PC-9 (cell line): ENCODE data around the gene CXCL8. TPM values are rescaled to one million over a fixed set of nuclear protein-coding genes. Genes with fewer than 3 reads are reported as not detected.
A peak's percentile ranks its signal among the peaks of the same experiment; 100 is the strongest.

Experiments used
- BruUV-seq: library from RNA; stranded (reverse); fragments of 400-500 nt; replicated peaks from 2 replicates; lab custom pipeline; 2021; lab: Mats Ljungman, UMichigan
- CTCF ChIA-PET: fragments of 300-600 bp; sonication (Branson Sonifier 250); formaldehyde crosslinking; loops from one replicate; lab custom pipeline; 2022; ENCODE audit warnings: antibody characterized with exemption; lab: Charles Lee
- POLR2A ChIA-PET: fragments of 300-600 bp; sonication (Branson Sonifier 250); formaldehyde crosslinking; loops from one replicate; lab custom pipeline; 2022; ENCODE audit warnings: antibody characterized with exemption; ENCODE audit not compliant: unreplicated experiment; lab: Charles Lee
- DNase-seq, 2 experiments: peaks; one replicate each; pipeline versions ENCODE4 v3.0.0 to v3.0.0-alpha.2; 2015 to 2022; ENCODE audit warnings: mixed read lengths in 1 of 2
- H2AFZ ChIP-seq: fragments of 200-600 bp; sonication (generic); 2 replicates; pipeline ENCODE4 v1.8.1; 2017; ENCODE audit warnings: antibody characterized with exemption
- H3F3A ChIP-seq: fragments of 200-600 bp; sonication (generic); 2 replicates; pipeline ENCODE4 v1.8.1; 2017; ENCODE audit warnings: antibody characterized with exemption, mild to moderate bottlenecking, low read depth; ENCODE audit not compliant: insufficient read depth
- H3K27ac ChIP-seq: fragments of 200-600 bp; sonication (generic); 2 replicates; pipeline ENCODE4 v1.6.1; 2016; ENCODE audit warnings: mixed run types
- H3K27me3 ChIP-seq: fragments of 200-600 bp; sonication (generic); 2 replicates; pipeline ENCODE4 v1.6.1; 2016; ENCODE audit warnings: low read depth, mixed run types; ENCODE audit not compliant: insufficient read depth
- H3K36me3 ChIP-seq: fragments of 200-600 bp; sonication (generic); 2 replicates; pipeline ENCODE4 v1.6.1; 2016; ENCODE audit warnings: low read depth, mixed run types
- H3K4me1 ChIP-seq: fragments of 200-600 bp; sonication (generic); replicated peaks from 2 replicates; pipeline ENCODE4 v1.6.1; 2016; ENCODE audit warnings: mixed run types; ENCODE audit not compliant: insufficient read depth
- H3K4me2 ChIP-seq: fragments of 200-600 bp; sonication (generic); 2 replicates; pipeline ENCODE4 v1.6.1; 2017; ENCODE audit warnings: mixed run types
- H3K4me3 ChIP-seq: fragments of 200-600 bp; sonication (generic); 2 replicates; pipeline ENCODE4 v1.6.1; 2016; ENCODE audit warnings: mixed run types
- H3K79me2 ChIP-seq: fragments of 200-600 bp; sonication (generic); 2 replicates; pipeline ENCODE4 v1.6.1; 2017; ENCODE audit warnings: low read depth, mixed run types
- H3K9me2 ChIP-seq: fragments of 200-600 bp; sonication (generic); 2 replicates; pipeline ENCODE4 v1.8.1; 2017; ENCODE audit warnings: mild to moderate bottlenecking; ENCODE audit not compliant: insufficient read depth
- H3K9me3 ChIP-seq: fragments of 200-600 bp; sonication (generic); 2 replicates; pipeline ENCODE4 v1.8.1; 2016; ENCODE audit warnings: low read depth; ENCODE audit not compliant: insufficient read depth
- H4K20me1 ChIP-seq: fragments of 200-600 bp; sonication (generic); 2 replicates; pipeline ENCODE4 v1.8.1; 2017; ENCODE audit not compliant: insufficient read depth
- CTCF ChIP-seq: fragments of 200-600 bp; sonication (generic); conservative IDR thresholded peaks from 2 replicates; pipeline ENCODE4 v1.6.1; 2017; ENCODE audit warnings: mixed run types, antibody characterized with exemption, mild to moderate bottlenecking, moderate library complexity
- EZH2 ChIP-seq: fragments of 200-600 bp; sonication (generic); IDR thresholded peaks from 2 replicates; pipeline ENCODE4 v1.8.0; 2017; ENCODE audit warnings: antibody characterized with exemption, low read depth
- intact Hi-C: fragments of 100-400 bp; cut with micrococcal nuclease; formaldehyde crosslinking; loops from one replicate; pipeline ENCODE4 v1.10.0; 2022; ENCODE audit not compliant: unreplicated experiment
- total RNA-seq: library from RNA; stranded (reverse); gene quantifications from 2 replicates; pipeline ENCODE4 v1.2.3, GENCODE V29; 2021

The CXCL8 gene
- total RNA-seq, 1 experiment from 2014 or later = 0.35 TPM

- peaks cover 15% of the 10 kb centered on the region for H3K4me1 ChIP-seq
- no TSS peak for BruUV-seq
- H3K27ac ChIP-seq = peak overlapping the region; percentile 60
- POLR2A ChIA-PET = no interaction called here
- no peaks in the 10 kb centered on the region for H3K79me2 ChIP-seq
- H2AFZ ChIP-seq = no peak overlapping the region
- DNase-seq = peak; percentile 25 to 71
- H3K9me3 ChIP-seq = no peaks in the 10 kb centered on the region
- H3K9me2 ChIP-seq = no peaks in the 10 kb centered on the region
- H3K27me3 ChIP-seq = no peaks in the 10 kb centered on the region
- H3K4me3 ChIP-seq = no peak overlapping the region
- H3K36me3 ChIP-seq = no peaks in the 10 kb centered on the region
- intact Hi-C loops = loop anchor here (5.0 to 10.0 kb wide), 3 partner anchors 136 to 381 kb away; no protein-coding TSS in a partner anchor
- H3K4me2 ChIP-seq = no peak overlapping the region
- CTCF ChIA-PET = no interaction called here
- no peaks in the 10 kb centered on the region for H3F3A ChIP-seq
- H4K20me1 ChIP-seq = no peaks in the 10 kb centered on the region
- TF ChIP-seq EZH2 (no peak), CTCF (no peak)
Measured at GRCh38 chr4:73725985-73726384, 14.4 kb upstream of the CXCL8 start.

- DNase-seq = peak in 1 of 2 experiments; percentile 79
- H2AFZ ChIP-seq = no peak overlapping the region
- no peak for TF ChIP-seq CTCF
- no peak for TF ChIP-seq EZH2
- H3K9me3 ChIP-seq = no peaks in the 10 kb centered on the region
- no TSS peak for BruUV-seq
- intact Hi-C loops = loop anchor here (1.0 to 10.0 kb wide), 6 partner anchors 23 to 380 kb away; no protein-coding TSS in a partner anchor
- peaks cover 15% of the 10 kb centered on the region for H3K4me1 ChIP-seq
- CTCF ChIA-PET = interaction anchor here (0.6 to 0.7 kb wide), 5 partner anchors 13 to 616 kb away, joined by 3 read pairs; partner anchors contain the start of gene CXCL8
- no peaks in the 10 kb centered on the region for H3K9me2 ChIP-seq
- no peaks in the 10 kb centered on the region for H3K79me2 ChIP-seq
- POLR2A ChIA-PET = no interaction called here
- no peak overlapping the region for H3K4me2 ChIP-seq
- no peaks in the 10 kb centered on the region for H3K36me3 ChIP-seq
- H4K20me1 ChIP-seq = no peaks in the 10 kb centered on the region
- H3K27me3 ChIP-seq = no peaks in the 10 kb centered on the region
- no peak overlapping the region for H3K4me3 ChIP-seq
- no peak overlapping the region for H3K27ac ChIP-seq
- no peaks in the 10 kb centered on the region for H3F3A ChIP-seq
Measured at GRCh38 chr4:73727685-73728084, 12.7 kb upstream of the CXCL8 start.

GRCh38 chr4:73728091-73728741 lies 12.2 kb upstream of the CXCL8 start:
- no peaks in the 10 kb centered on the region for H3K9me3 ChIP-seq
- H3K9me2 ChIP-seq = no peaks in the 10 kb centered on the region
- H3K4me3 ChIP-seq = no peak overlapping the region
- H3K27me3 ChIP-seq = no peaks in the 10 kb centered on the region
- DNase-seq = no peak
- intact Hi-C loops = loop anchor here (2.0 to 10.0 kb wide), 4 partner anchors 65 to 379 kb away; no protein-coding TSS in a partner anchor
- ChIA-PET CTCF (interaction anchor here (0.6 to 0.7 kb wide), 4 partner anchors 12 to 407 kb away, joined by 3 read pairs; partner anchors contain the start of gene CXCL8), POLR2A (no interaction called here)
- H3K36me3 ChIP-seq = no peaks in the 10 kb centered on the region
- peaks cover 15% of the 10 kb centered on the region for H3K4me1 ChIP-seq
- no TSS peak for BruUV-seq
- H3K79me2 ChIP-seq = no peaks in the 10 kb centered on the region
- no peaks in the 10 kb centered on the region for H4K20me1 ChIP-seq
- no peak for TF ChIP-seq EZH2
- no peak for TF ChIP-seq CTCF
- no peak overlapping the region for H2AFZ ChIP-seq
- H3K4me2 ChIP-seq = no peak overlapping the region
- no peak overlapping the region for H3K27ac ChIP-seq
- no peaks in the 10 kb centered on the region for H3F3A ChIP-seq
